ENCODE measurements around the gene WDR82. TPM values are rescaled to one million over a fixed set of nuclear protein-coding genes. Genes with fewer than 3 reads are reported as not detected.

The WDR82 gene
- total and polyA plus RNA-seq, 2 of the 4 experiments (the other 2 are of a cell fraction), result 38.1 to 68.1 TPM

- no peak overlapping the region for H3K9ac ChIP-seq (ENCODE audit: low read depth, low read length)
- peak overlapping the region; percentile 50; the same call in 1 of the 2 replicates for H4K91ac ChIP-seq (ENCODE audit: insufficient read depth, low read depth, low read length)
- H4K5ac ChIP-seq (ENCODE audit: low read depth, low read length), result no peak overlapping the region
- peaks cover 6 to 18% of the 10 kb centered on the region in 2 experiments; a peak in 3 of 4 replicates for H3K79me1 ChIP-seq (ENCODE audit: low read depth in 1 of 2, low read length in 2 of 2)
- H2AK5ac ChIP-seq (ENCODE audit: low read depth, low read length), result peak overlapping the region; percentile 80
- H2BK20ac ChIP-seq (ENCODE audit: low read depth, low read length), result no peak overlapping the region
- no peak overlapping the region for H2AK9ac ChIP-seq (replicated peaks; ENCODE audit: low read depth, low read length, poor library complexity)
- H3K27ac ChIP-seq (ENCODE audit: insufficient read depth, low read length), result no peak overlapping the region
- ChIA-PET CTCF (no interaction called here), POLR2A (ENCODE audit: unreplicated experiment) (no interaction called here)
- no peak overlapping the region for H3K14ac ChIP-seq (replicated peaks; ENCODE audit: low read depth, low read length)
- WGBS, 2 experiments (ENCODE audit: extremely low coverage in 2 of 2, insufficient read length in 1 of 2), result no CpG with 5 or more reads among the region's 2 CpGs
- BruUV-seq (replicated peaks), result no TSS peak
- no peak overlapping the region for H2BK15ac ChIP-seq (ENCODE audit: low read depth, low read length)
- peak overlapping the region; percentile 87; the same call in 1 of the 2 replicates for H3K23ac ChIP-seq (ENCODE audit: low read depth, low read length)
- H3K36me3 ChIP-seq (ENCODE audit: control insufficient read depth, insufficient read depth, low read length), result peaks cover 2% of the 10 kb centered on the region; the same call in 1 of the 2 replicates
- no peak overlapping the region for H2BK120ac ChIP-seq (ENCODE audit: low read depth, low read length)
- in situ Hi-C loops (cut with MboI; ENCODE audit: low sequenced_read_pairs), result no loop called here
- peaks cover 12% of the 10 kb centered on the region for H3K4me1 ChIP-seq (ENCODE audit: control insufficient read depth, insufficient read depth, low read length)
- peaks cover 12% of the 10 kb centered on the region; the same call in 1 of the 2 replicates for H3K9me1 ChIP-seq (ENCODE audit: insufficient read depth, low read length)
- TF ChIP-seq MXI1 (IDR thresholded peaks at IDR 0.05; ENCODE audit: borderline replicate concordance, low read depth, low read length) (no peak), SMC3 (IDR thresholded peaks at IDR 0.05; ENCODE audit: low read depth, low read length) (no peak)
- peak overlapping the region; percentile 97; the same call in 1 of the 2 replicates for H3K4me3 ChIP-seq (ENCODE audit: insufficient read depth, low read depth, low read length)
- H3K18ac ChIP-seq (ENCODE audit: low read depth, low read length), result no peak overlapping the region
- no peak overlapping the region for H2AFZ ChIP-seq (replicated peaks; ENCODE audit: low read length, poor library complexity)
- no peaks in the 10 kb centered on the region for H3K27me3 ChIP-seq (ENCODE audit: control insufficient read depth, insufficient read depth, low read length)
- dilution Hi-C loops (cut with HindIII; ENCODE audit: low sequenced_read_pairs, unreplicated experiment), result no loop called here
- ATAC-seq (ENCODE audit: low read depth) (no peak), DNase-seq (no peak)
- peak overlapping the region; percentile 84; the same call in 1 of the 2 replicates for H3K4me2 ChIP-seq (ENCODE audit: low read depth, low read length)
- H2BK5ac ChIP-seq (ENCODE audit: low read depth, low read length, poor library complexity, severe bottlenecking), result no peak overlapping the region
- H4K20me1 ChIP-seq (ENCODE audit: insufficient read depth, low read length), result peaks cover 31% of the 10 kb centered on the region
- H4K8ac ChIP-seq (ENCODE audit: low read depth in 2 of 2, low read length in 2 of 2), result peak overlapping the region; percentile 87 to 92; a peak in 2 of 4 replicates
- no peak overlapping the region for H3K56ac ChIP-seq (ENCODE audit: extremely low read depth, insufficient read depth, low read length)
- peak overlapping the region; percentile 93; the same call in 1 of the 2 replicates for H3K4ac ChIP-seq (ENCODE audit: low read depth, low read length)
- intact Hi-C loops (cut with micrococcal nuclease), result loop anchor here (5.0 kb wide), 1 partner anchor 42 kb away; the partner anchor contains the start of gene TWF2
- no peaks in the 10 kb centered on the region for H3K9me3 ChIP-seq (ENCODE audit: control insufficient read depth, insufficient read depth, low read length)
Measured at GRCh38 chr3:52279596-52279995, 1.1 kb upstream of the WDR82 start.

All from IMR-90 (cell line).